ENCODE data around the gene CHST2.
A peak's percentile ranks its signal among the peaks of the same experiment; 100 is the strongest.

The CHST2 gene

GRCh38 chr3:143135150-143135549 lies 15.6 kb downstream of the CHST2 start:
- no peak for DNase-seq

GRCh38 chr3:143137435-143138036 lies 18.0 kb downstream of the CHST2 start:
- DNase-seq: no peak

GRCh38 chr3:143138953-143139352 lies 19.4 kb downstream of the CHST2 start:
- DNase-seq: no peak

GRCh38 chr3:143139762-143140161 lies 20.2 kb downstream of the CHST2 start:
- no peak for DNase-seq

GRCh38 chr3:143140550-143140949 lies 21.0 kb downstream of the CHST2 start:
- no peak for DNase-seq

- no peak for DNase-seq
These were observed 22.8 kb downstream of the CHST2 start for GRCh38 chr3:143142354-143142753.

- no peak for DNase-seq
These were observed 26.3 kb downstream of the CHST2 start for GRCh38 chr3:143145906-143146305.

GRCh38 chr3:143146486-143147274 lies 27.1 kb downstream of the CHST2 start:
- DNase-seq: no peak

GRCh38 chr3:143147707-143148106 lies 28.1 kb downstream of the CHST2 start:
- DNase-seq: no peak

GRCh38 chr3:143150071-143150470 lies 30.5 kb downstream of the CHST2 start:
- DNase-seq: no peak

GRCh38 chr3:143151004-143151731 lies 31.6 kb downstream of the CHST2 start:
- no peak for DNase-seq

- DNase-seq: no peak
These were observed 32.5 kb downstream of the CHST2 start for GRCh38 chr3:143152043-143152442.

- DNase-seq: no peak
These were observed 36.2 kb downstream of the CHST2 start for GRCh38 chr3:143155756-143156155.

- no peak for DNase-seq
These were observed 38.7 kb downstream of the CHST2 start for GRCh38 chr3:143158014-143158988.

GRCh38 chr3:143160437-143160836 lies 40.9 kb downstream of the CHST2 start:
- no peak for DNase-seq

- DNase-seq: no peak
These were observed 44.1 kb downstream of the CHST2 start for GRCh38 chr3:143163562-143164100.

GRCh38 chr3:143165211-143165610 lies 45.6 kb downstream of the CHST2 start:
- no peak for DNase-seq

- peak; percentile 12 for DNase-seq
These were observed 46.2 kb downstream of the CHST2 start for GRCh38 chr3:143165612-143166285.

GRCh38 chr3:143166376-143166775 lies 46.8 kb downstream of the CHST2 start:
- DNase-seq: no peak

GRCh38 chr3:143167969-143168854 lies 48.6 kb downstream of the CHST2 start:
- DNase-seq: no peak

- DNase-seq: no peak
These were observed 49.3 kb downstream of the CHST2 start for GRCh38 chr3:143168855-143169192.

Data from RPMI8226 (cell line).